A549 (cell line): Measurements from ENCODE around the gene ABCG4. TPM values are rescaled to one million over a fixed set of nuclear protein-coding genes. Genes with fewer than 3 reads are reported as not detected.
"Not testable (repeated sequence)": the region's sequence is repeated elsewhere in the genome, so short reads cannot be mapped to it uniquely, and the experiment has no call there.

ENCODE experiments used
- ATAC-seq, 2 experiments: fragments of 200-7000 bp in 1 of 2; fragments of >200 bp in 1 of 2; cut with Nextera tagmentation in 1 of 2; cut with Tn5 transposase in 1 of 2; 3 replicates each; pipeline versions ENCODE4 v1.8.0 to v1.9.1; 2018 to 2020; ENCODE audit warnings: mild to moderate bottlenecking in 1 of 2, moderate library complexity in 1 of 2
- CTCF ChIA-PET: fragments of 300-600 bp; sonication (Branson Sonifier 250); formaldehyde crosslinking; extraction: SDS; loops from one replicate; lab custom pipeline; 2021; ENCODE audit warnings: antibody characterized with exemption, inconsistent platforms; lab: Yijun Ruan, JAX
- POLR2A ChIA-PET: fragments of 350-600 bp; formaldehyde crosslinking; extraction: SDS; loops from one replicate; lab custom pipeline; 2021; ENCODE audit warnings: antibody characterized with exemption, inconsistent platforms; lab: Yijun Ruan, JAX
- DNase-seq, 2 experiments: peaks; one replicate each; pipeline versions ENCODE4 v3.0.0 to v3.0.0-alpha.2; 2011 to 2016; ENCODE audit warnings: low read depth in 1 of 2, low spot score in 1 of 2
- FAIRE-seq: peaks from 2 replicates; lab custom pipeline; 2011; peaks lifted over from hg19 to GRCh38; lab: Jason Lieb, UNC
- H3K27ac ChIP-seq, 2 experiments: fragments of >200 bp; sonication (Bioruptor Twin); formaldehyde crosslinking; 3 replicates each; pipeline ENCODE4 v1.5.1; 2016 to 2017
- H3K4me1 ChIP-seq: fragments of >200 bp; sonication (Bioruptor Twin); formaldehyde crosslinking; 3 replicates; pipeline ENCODE4 v1.6.1; 2016
- H3K4me2 ChIP-seq: fragments of >200 bp; sonication (Bioruptor Twin); formaldehyde crosslinking; 3 replicates; pipeline ENCODE4 v1.6.1; 2016
- H3K4me3 ChIP-seq: fragments of >200 bp; sonication (Bioruptor Twin); formaldehyde crosslinking; 3 replicates; pipeline ENCODE4 v1.5.1; 2016
- H3K9me3 ChIP-seq: fragments of >200 bp; sonication (Bioruptor Twin); formaldehyde crosslinking; 3 replicates; pipeline ENCODE4 v1.6.1; 2016
- CEBPB ChIP-seq, 2 experiments: fragments of >200 bp in 1 of 2; sonication (Bioruptor Twin) in 1 of 2; formaldehyde crosslinking in 1 of 2; IDR thresholded peaks; 2 replicates each; pipeline ENCODE4 v1.6.1; 2012 to 2016
- EHMT2 ChIP-seq: fragments of 200-600 bp; sonication (generic); IDR thresholded peaks from 2 replicates; pipeline ENCODE4 v1.6.1; 2016; ENCODE audit warnings: antibody characterized with exemption, low read depth, mild to moderate bottlenecking, moderate library complexity
- ELK1 ChIP-seq: fragments of 150-350 bp; IDR thresholded peaks from 2 replicates; pipeline ENCODE4 v1.6.1; 2014; ENCODE audit warnings: low read depth, mild to moderate bottlenecking, low read length
- KDM1A ChIP-seq: fragments of 200-600 bp; sonication (generic); IDR thresholded peaks from 2 replicates; pipeline ENCODE4 v1.6.1; 2016; ENCODE audit warnings: low read depth, mild to moderate bottlenecking
- KDM5A ChIP-seq: fragments of 200-600 bp; sonication (generic); IDR thresholded peaks from 2 replicates; pipeline ENCODE4 v1.6.1; 2016; ENCODE audit warnings: antibody characterized with exemption, mild to moderate bottlenecking
- MYC ChIP-seq: IDR thresholded peaks from 2 replicates; pipeline ENCODE4 v1.6.1; 2012; ENCODE audit warnings: mild to moderate bottlenecking, inconsistent platforms, low read length, improper control_type of control experiment, borderline replicate concordance
- RAD21 ChIP-seq, 2 experiments: fragments of >200 bp in 1 of 2; sonication (Bioruptor Twin) in 1 of 2; formaldehyde crosslinking in 1 of 2; IDR thresholded peaks in 1 of 2; conservative IDR thresholded peaks in 1 of 2; 2 replicates in 1 of 2; 3 replicates in 1 of 2; pipeline ENCODE4 v1.6.1; 2012 to 2018; ENCODE audit warnings: inconsistent platforms in 1 of 2
- SMC3 ChIP-seq: fragments of >200 bp; sonication (Bioruptor Twin); formaldehyde crosslinking; IDR thresholded peaks from 3 replicates; pipeline ENCODE4 v1.6.1; 2018; ENCODE audit warnings: inconsistent platforms
- SREBF2 ChIP-seq: fragments of 450-650 bp; IDR thresholded peaks from 2 replicates; pipeline ENCODE4 v1.6.1; 2014; ENCODE audit warnings: mild to moderate bottlenecking, moderate library complexity
- TFCP2L1 ChIP-seq: fragments of 250-450 bp; sonication (Bioruptor Pico); IDR thresholded peaks from 2 replicates; pipeline ENCODE4 v1.5.0; 2021; ENCODE audit warnings: mild to moderate bottlenecking
- TP53 ChIP-seq: fragments of 250-450 bp; sonication (Bioruptor Pico); IDR thresholded peaks from 2 replicates; pipeline ENCODE4 v1.5.0; 2021; ENCODE audit warnings: mild to moderate bottlenecking, moderate library complexity
- ZC3H11A ChIP-seq: fragments of 450-650 bp; IDR thresholded peaks from 2 replicates; pipeline ENCODE4 v1.6.1; 2014; ENCODE audit warnings: antibody characterized with exemption, mild to moderate bottlenecking
- WGBS: methylation state at CpG from one replicate; pipeline ENCODE4 v1.1.6; 2017; ENCODE audit errors: missing lambda C conversion rate; 5-methylcytosine and 5-hydroxymethylcytosine counted together
- polyA plus RNA-seq, 4 experiments: library from polyadenylated mRNA; depleted of rRNA in 3 of 4; stranded (reverse); fragments of >200 nt; fragmentation: RNase III in 1 of 4; extraction: RNeasy Plus Mini Kit Qiagen cat#74134 plus additional on column Dnase treatment in 1 of 4; gene quantifications; 2 replicates in 3 of 4; 3 replicates in 1 of 4; pipeline ENCODE4 v1.2.3, GENCODE V29; 2011 to 2017
- TF ChIP-seq, protein P1 (sequence below): fragments of >200 bp; sonication (Bioruptor Twin); formaldehyde crosslinking; IDR thresholded peaks from 3 replicates; pipeline ENCODE4 v1.5.1; 2016
- TF ChIP-seq, protein P2 (sequence below): fragments of 450-650 bp; IDR thresholded peaks from 2 replicates; pipeline ENCODE4 v1.6.1; 2014; ENCODE audit warnings: antibody characterized with exemption
- TF ChIP-seq, protein P3 (sequence below): IDR thresholded peaks from 2 replicates; pipeline ENCODE4 v1.6.1; 2012

Gene ABCG4
- polyA plus RNA-seq, 2 of the 4 experiments (the other 2 are of a cell fraction), result 0.10 to 0.44 TPM

DNA sequence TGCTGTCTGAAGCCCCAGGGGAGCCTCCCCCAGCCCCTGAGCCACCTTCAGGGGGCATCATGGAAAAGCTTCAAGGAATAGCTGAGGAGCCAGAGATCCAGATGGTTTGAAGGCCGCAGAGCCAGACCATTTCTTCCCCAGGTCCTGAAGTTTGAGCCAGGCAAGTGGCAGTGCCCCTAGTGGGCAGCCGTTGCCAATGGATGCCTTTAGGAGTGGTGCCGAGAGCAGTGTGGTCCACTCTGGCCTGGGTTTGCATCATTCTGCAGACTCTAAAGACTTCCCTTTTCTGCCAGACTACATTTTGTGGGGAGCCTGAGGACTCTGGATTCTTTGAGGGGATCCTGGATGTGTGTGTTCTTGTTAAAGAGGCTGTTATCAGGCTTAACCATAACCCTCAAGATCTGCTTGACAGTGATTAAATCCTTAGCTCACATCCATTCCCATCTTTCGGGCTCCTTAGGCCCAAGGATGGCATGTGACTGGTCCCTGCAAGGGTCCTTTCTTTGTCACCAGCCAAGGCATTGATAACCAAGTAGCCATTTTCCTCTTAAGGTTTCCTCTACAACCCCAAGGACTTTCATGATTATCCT, 14.4 kb upstream of the ABCG4 start:
- no peaks in the 10 kb centered on the region for H3K9me3 ChIP-seq
- H3K4me1 ChIP-seq, result no peaks in the 10 kb centered on the region
- ATAC-seq (peak; percentile 87 to 92), FAIRE-seq (no peak), DNase-seq (peak; percentile 21 to 47)
- no peak for TF ChIP-seq EHMT2
- TF ChIP-seq, protein P1, sequence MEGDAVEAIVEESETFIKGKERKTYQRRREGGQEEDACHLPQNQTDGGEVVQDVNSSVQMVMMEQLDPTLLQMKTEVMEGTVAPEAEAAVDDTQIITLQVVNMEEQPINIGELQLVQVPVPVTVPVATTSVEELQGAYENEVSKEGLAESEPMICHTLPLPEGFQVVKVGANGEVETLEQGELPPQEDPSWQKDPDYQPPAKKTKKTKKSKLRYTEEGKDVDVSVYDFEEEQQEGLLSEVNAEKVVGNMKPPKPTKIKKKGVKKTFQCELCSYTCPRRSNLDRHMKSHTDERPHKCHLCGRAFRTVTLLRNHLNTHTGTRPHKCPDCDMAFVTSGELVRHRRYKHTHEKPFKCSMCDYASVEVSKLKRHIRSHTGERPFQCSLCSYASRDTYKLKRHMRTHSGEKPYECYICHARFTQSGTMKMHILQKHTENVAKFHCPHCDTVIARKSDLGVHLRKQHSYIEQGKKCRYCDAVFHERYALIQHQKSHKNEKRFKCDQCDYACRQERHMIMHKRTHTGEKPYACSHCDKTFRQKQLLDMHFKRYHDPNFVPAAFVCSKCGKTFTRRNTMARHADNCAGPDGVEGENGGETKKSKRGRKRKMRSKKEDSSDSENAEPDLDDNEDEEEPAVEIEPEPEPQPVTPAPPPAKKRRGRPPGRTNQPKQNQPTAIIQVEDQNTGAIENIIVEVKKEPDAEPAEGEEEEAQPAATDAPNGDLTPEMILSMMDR, result peak; percentile 30
- peak in 1 of 2 experiments; percentile 18; a peak in 1 of 5 replicates for TF ChIP-seq RAD21 (conservative IDR thresholded peaks at IDR 0.05 in 1 of 2, IDR thresholded peaks at IDR 0.05 in 1 of 2)
- 58% methylated on average over 4 of the region's 4 CpGs for WGBS
- POLR2A ChIA-PET, result no interaction called here
- no peak overlapping the region for H3K4me3 ChIP-seq
- CTCF ChIA-PET, result interaction anchor here (0.6 to 3.0 kb wide), 13 partner anchors 8 to 204 kb away, joined by 3 to 13 read pairs (median 3); partner anchors contain the start of gene DPAGT1
- no peak overlapping the region for H3K27ac ChIP-seq
- no peak overlapping the region for H3K4me2 ChIP-seq

GRCh38 chr11:119139276-119139675, 9.6 kb upstream of the ABCG4 start:
- H3K27ac ChIP-seq, FAIRE-seq, H3K4me2 ChIP-seq, H3K4me1 ChIP-seq, ATAC-seq, DNase-seq, H3K9me3 ChIP-seq, H3K4me3 ChIP-seq: not testable (repeated sequence)
- WGBS, result 79% methylated on average over 10 of the region's 10 CpGs
- POLR2A ChIA-PET, result interaction anchor here (1.0 kb wide), 1 partner anchor 18 kb away, joined by 3 read pairs; the partner anchor contains the start of gene HINFP
- CTCF ChIA-PET, result interaction anchor here (0.6 to 1.6 kb wide), 5 partner anchors 14 to 185 kb away, joined by 3 read pairs; no protein-coding TSS in a partner anchor

DNA sequence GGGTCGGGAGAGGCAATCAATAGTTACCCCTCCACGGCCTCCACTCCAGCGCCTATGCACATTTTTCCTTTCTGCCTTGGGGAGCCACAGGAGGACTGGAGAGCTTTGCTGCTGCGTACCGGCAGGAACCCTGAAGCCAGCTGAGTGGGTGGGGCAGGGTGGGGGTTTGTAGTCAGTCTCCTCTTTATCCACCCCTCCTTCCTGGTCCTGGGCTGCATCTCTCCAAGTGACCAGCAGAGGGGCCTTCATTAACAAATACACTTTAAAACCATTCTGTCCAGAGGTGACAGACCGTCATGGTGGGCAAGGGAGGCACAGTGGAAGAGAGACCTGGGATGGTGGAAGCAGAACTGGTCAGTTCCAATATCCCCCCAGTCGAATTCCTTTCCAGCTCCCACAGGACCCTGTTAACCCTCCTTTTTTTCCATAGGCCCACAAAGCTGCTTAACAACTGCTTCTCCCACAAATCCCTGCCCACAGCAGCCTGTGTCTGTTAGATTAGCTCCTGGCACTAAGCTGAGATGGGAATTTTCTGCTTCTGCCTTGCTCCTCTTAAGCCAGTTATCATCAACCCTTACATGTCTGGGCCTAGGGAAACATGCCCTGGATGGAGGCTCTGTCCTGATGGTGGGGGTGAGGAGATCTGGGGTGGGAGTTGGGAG, 3.9 kb upstream of the ABCG4 start:
- Histone ChIP-seq H3K4me1 (0 out of 3 replicates have a peak, but pooled peaks cover 4% of the 10 kb centered on the region), H3K4me2 (peak overlapping the region; percentile 80), H3K9me3 (no peaks in the 10 kb centered on the region), H3K4me3 (no peak overlapping the region), H3K27ac (peak overlapping the region; percentile 45 to 60; a peak in 2 of 6 replicates)
- CTCF ChIA-PET, result interaction anchor here (0.7 to 2.6 kb wide), 19 partner anchors 9 to 177 kb away, joined by 3 to 13 read pairs (median 5); partner anchors contain the start of gene NHERF4
- ATAC-seq, result peak; percentile 90 to 93
- TF ChIP-seq, protein P2, sequence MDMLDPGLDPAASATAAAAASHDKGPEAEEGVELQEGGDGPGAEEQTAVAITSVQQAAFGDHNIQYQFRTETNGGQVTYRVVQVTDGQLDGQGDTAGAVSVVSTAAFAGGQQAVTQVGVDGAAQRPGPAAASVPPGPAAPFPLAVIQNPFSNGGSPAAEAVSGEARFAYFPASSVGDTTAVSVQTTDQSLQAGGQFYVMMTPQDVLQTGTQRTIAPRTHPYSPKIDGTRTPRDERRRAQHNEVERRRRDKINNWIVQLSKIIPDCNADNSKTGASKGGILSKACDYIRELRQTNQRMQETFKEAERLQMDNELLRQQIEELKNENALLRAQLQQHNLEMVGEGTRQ, result no peak
- TF ChIP-seq RAD21 (conservative IDR thresholded peaks at IDR 0.05 in 1 of 2, IDR thresholded peaks at IDR 0.05 in 1 of 2) (peak; percentile 37 to 41; a peak in 3 of 5 replicates), SMC3 (peak; percentile 63), SREBF2 (no peak)
- TF ChIP-seq, protein P1, result peak; percentile 44
- FAIRE-seq, result no peak
- POLR2A ChIA-PET, result interaction anchor here (0.7 kb wide), 1 partner anchor 24 kb away, joined by 10 read pairs; no protein-coding TSS in a partner anchor
- peak; percentile 81 to 90 for DNase-seq
- WGBS, result 6% methylated on average over 7 of the region's 7 CpGs

GRCh38 chr11:119145551-119145950, 3.3 kb upstream of the ABCG4 start:
- CTCF ChIA-PET, result interaction anchor here (0.7 to 2.6 kb wide), 19 partner anchors 8 to 262 kb away, joined by 3 to 13 read pairs (median 5); partner anchors contain the start of gene NHERF4
- no peak overlapping the region for H3K4me3 ChIP-seq
- H3K9me3 ChIP-seq, result no peaks in the 10 kb centered on the region
- ATAC-seq (no peak), DNase-seq (no peak), FAIRE-seq (no peak)
- 0 out of 3 replicates have a peak, but pooled peaks cover 4% of the 10 kb centered on the region for H3K4me1 ChIP-seq
- 33% methylated on average over 3 of the region's 3 CpGs for WGBS
- H3K4me2 ChIP-seq, result no peak overlapping the region
- POLR2A ChIA-PET, result no interaction called here
- no peak overlapping the region for H3K27ac ChIP-seq
- TF ChIP-seq KDM5A (no peak), MYC (no peak), CEBPB (IDR thresholded peaks at IDR 0.05) (no peak), KDM1A (no peak), RAD21 (conservative IDR thresholded peaks at IDR 0.05 in 1 of 2, IDR thresholded peaks at IDR 0.05 in 1 of 2) (no peak), ELK1 (no peak), ZC3H11A (no peak), TP53 (no peak), TFCP2L1 (CRISPR knock-in tag) (no peak)
- TF ChIP-seq, protein P3, sequence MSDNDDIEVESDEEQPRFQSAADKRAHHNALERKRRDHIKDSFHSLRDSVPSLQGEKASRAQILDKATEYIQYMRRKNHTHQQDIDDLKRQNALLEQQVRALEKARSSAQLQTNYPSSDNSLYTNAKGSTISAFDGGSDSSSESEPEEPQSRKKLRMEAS, result no peak
- TF ChIP-seq, protein P2, result no peak
